A673 (cell line): Measurements from ENCODE around the gene RPTOR. TPM values are rescaled to one million over a fixed set of nuclear protein-coding genes. Genes with fewer than 3 reads are reported as not detected.

Source experiments
- BruUV-seq: library from RNA; stranded (reverse); fragments of 400-500 nt; replicated peaks from 2 replicates; lab custom pipeline; 2021; lab: Mats Ljungman, UMichigan
- CTCF ChIA-PET: fragments of 300-600 bp; sonication (Branson Sonifier 250); formaldehyde crosslinking; loops from one replicate; lab custom pipeline; 2022; ENCODE audit warnings: antibody characterized with exemption; lab: Charles Lee
- POLR2A ChIA-PET: fragments of 300-600 bp; sonication (Branson Sonifier 250); formaldehyde crosslinking; loops from one replicate; lab custom pipeline; 2022; ENCODE audit warnings: antibody characterized with exemption; ENCODE audit not compliant: low non-redundant PET; lab: Charles Lee
- DNase-seq: peaks from one replicate; pipeline ENCODE4 v3.0.0-alpha.2; 2015; ENCODE audit warnings: low spot score
- H3K27ac ChIP-seq: fragments of 200-600 bp; sonication (generic); 2 replicates; pipeline ENCODE4 v1.5.1; 2016; ENCODE audit warnings: mixed run types, low read depth, mild to moderate bottlenecking, mixed read lengths, antibody characterized with exemption, low read length; ENCODE audit not compliant: poor library complexity, severe bottlenecking
- H3K27me3 ChIP-seq: fragments of 200-600 bp; sonication (generic); replicated peaks from 2 replicates; pipeline ENCODE4 v1.6.1; 2017; ENCODE audit warnings: mixed run types, low read depth, mild to moderate bottlenecking, mixed read lengths, antibody characterized with exemption, low read length; ENCODE audit not compliant: insufficient read depth, poor library complexity
- H3K36me3 ChIP-seq: fragments of 200-600 bp; sonication (generic); 2 replicates; pipeline ENCODE4 v1.6.1; 2016; ENCODE audit warnings: mixed run types, mild to moderate bottlenecking, mixed read lengths, antibody characterized with exemption, low read length; ENCODE audit not compliant: insufficient read depth, poor library complexity, severe bottlenecking
- H3K4me1 ChIP-seq: fragments of 200-600 bp; sonication (generic); 2 replicates; pipeline ENCODE4 v1.6.1; 2017; ENCODE audit warnings: mixed run types, mild to moderate bottlenecking, mixed read lengths, antibody characterized with exemption, low read length; ENCODE audit not compliant: insufficient read depth, poor library complexity, severe bottlenecking
- H3K4me3 ChIP-seq: fragments of 200-600 bp; sonication (generic); 2 replicates; pipeline ENCODE4 v1.5.1; 2016; ENCODE audit warnings: low read depth, mixed run types, mild to moderate bottlenecking, mixed read lengths, low read length; ENCODE audit not compliant: poor library complexity, severe bottlenecking
- H3K9me3 ChIP-seq: fragments of 200-600 bp; sonication (generic); 2 replicates; pipeline ENCODE4 v1.6.1; 2016; ENCODE audit warnings: mixed run types, low read depth, mild to moderate bottlenecking, mixed read lengths, antibody characterized with exemption, low read length; ENCODE audit not compliant: poor library complexity, severe bottlenecking
- EZH2 ChIP-seq: fragments of 200-600 bp; sonication (generic); IDR thresholded peaks from 2 replicates; pipeline ENCODE4 v1.6.1; 2017; ENCODE audit warnings: borderline replicate concordance, low read depth, mild to moderate bottlenecking, mixed read lengths, antibody characterized with exemption, low read length; ENCODE audit not compliant: poor library complexity, severe bottlenecking
- intact Hi-C: fragments of 100-400 bp; cut with micrococcal nuclease; formaldehyde crosslinking; loops from one replicate; pipeline ENCODE4 v1.10.0; 2022; ENCODE audit not compliant: unreplicated experiment
- total RNA-seq: library from RNA; stranded (reverse); gene quantifications from 2 replicates; pipeline ENCODE4 v1.2.3, GENCODE V29; 2021
- TF ChIP-seq, protein P1 (sequence below): fragments of 300-800, 200-600 bp; sonication (generic); conservative IDR thresholded peaks from 2 replicates; pipeline ENCODE4 v1.5.1; 2017; ENCODE audit warnings: low read depth, mild to moderate bottlenecking, antibody characterized with exemption, low read length, moderate library complexity, mixed read lengths

Gene RPTOR
- total RNA-seq, 1 experiment from 2014 or later = 55.2 TPM

- Histone ChIP-seq H3K27ac (no peak overlapping the region), H3K36me3 (no peaks in the 10 kb centered on the region), H3K9me3 (no peaks in the 10 kb centered on the region), H3K4me3 (no peak overlapping the region), H3K4me1 (peaks cover 5% of the 10 kb centered on the region), H3K27me3 (no peaks in the 10 kb centered on the region)
- no peak for DNase-seq
- no TSS peak for BruUV-seq
- POLR2A ChIA-PET = no interaction called here
- TF ChIP-seq EZH2 = no peak
- TF ChIP-seq, protein P1, sequence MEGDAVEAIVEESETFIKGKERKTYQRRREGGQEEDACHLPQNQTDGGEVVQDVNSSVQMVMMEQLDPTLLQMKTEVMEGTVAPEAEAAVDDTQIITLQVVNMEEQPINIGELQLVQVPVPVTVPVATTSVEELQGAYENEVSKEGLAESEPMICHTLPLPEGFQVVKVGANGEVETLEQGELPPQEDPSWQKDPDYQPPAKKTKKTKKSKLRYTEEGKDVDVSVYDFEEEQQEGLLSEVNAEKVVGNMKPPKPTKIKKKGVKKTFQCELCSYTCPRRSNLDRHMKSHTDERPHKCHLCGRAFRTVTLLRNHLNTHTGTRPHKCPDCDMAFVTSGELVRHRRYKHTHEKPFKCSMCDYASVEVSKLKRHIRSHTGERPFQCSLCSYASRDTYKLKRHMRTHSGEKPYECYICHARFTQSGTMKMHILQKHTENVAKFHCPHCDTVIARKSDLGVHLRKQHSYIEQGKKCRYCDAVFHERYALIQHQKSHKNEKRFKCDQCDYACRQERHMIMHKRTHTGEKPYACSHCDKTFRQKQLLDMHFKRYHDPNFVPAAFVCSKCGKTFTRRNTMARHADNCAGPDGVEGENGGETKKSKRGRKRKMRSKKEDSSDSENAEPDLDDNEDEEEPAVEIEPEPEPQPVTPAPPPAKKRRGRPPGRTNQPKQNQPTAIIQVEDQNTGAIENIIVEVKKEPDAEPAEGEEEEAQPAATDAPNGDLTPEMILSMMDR = no peak
- CTCF ChIA-PET = no interaction called here
- intact Hi-C loops = no loop called here
Observed at GRCh38 chr17:80916246-80916645, 371.6 kb downstream of the RPTOR start.

- no TSS peak for BruUV-seq
- DNase-seq = no peak
- H3K27me3 ChIP-seq = no peaks in the 10 kb centered on the region
- intact Hi-C loops = no loop called here
- CTCF ChIA-PET = interaction anchor here (0.6 kb wide), 1 partner anchor 511 kb away, joined by 5 read pairs; no protein-coding TSS in a partner anchor
- peaks cover 5% of the 10 kb centered on the region for H3K4me1 ChIP-seq
- no peak overlapping the region for H3K4me3 ChIP-seq
- POLR2A ChIA-PET = no interaction called here
- no peak overlapping the region for H3K27ac ChIP-seq
- H3K9me3 ChIP-seq = no peaks in the 10 kb centered on the region
- H3K36me3 ChIP-seq = no peaks in the 10 kb centered on the region
- TF ChIP-seq, protein P1 = no peak
- no peak for TF ChIP-seq EZH2
Observed at GRCh38 chr17:80917716-80918560, 373.3 kb downstream of the RPTOR start.

- CTCF ChIA-PET = no interaction called here
Observed at GRCh38 chr17:80918731-80919130, 374.1 kb downstream of the RPTOR start.

More at GRCh38 chr17:80918731-80919130, 374.1 kb downstream of the RPTOR start:
- Histone ChIP-seq H3K9me3 (no peaks in the 10 kb centered on the region), H3K36me3 (no peaks in the 10 kb centered on the region), H3K27me3 (no peaks in the 10 kb centered on the region), H3K27ac (no peak overlapping the region), H3K4me3 (no peak overlapping the region), H3K4me1 (peaks cover 5% of the 10 kb centered on the region)
- BruUV-seq = no TSS peak
- intact Hi-C loops = no loop called here
- no peak for DNase-seq
- POLR2A ChIA-PET = no interaction called here
- TF ChIP-seq EZH2 = no peak
- TF ChIP-seq, protein P1 = no peak
